ENCODE measurements around the gene TSPAN19.

TSPAN19 gene

GRCh38 chr12:85002778-85003296, 33.2 kb downstream of the TSPAN19 start:
- in situ Hi-C loops (cut with HindIII; ENCODE audit: low sequenced_read_pairs) = no loop called here

- in situ Hi-C loops (cut with HindIII; ENCODE audit: low sequenced_read_pairs) = no loop called here
These were observed 35.3 kb downstream of the TSPAN19 start for GRCh38 chr12:85000729-85001128.

GRCh38 chr12:84998341-84998740, 37.7 kb downstream of the TSPAN19 start:
- in situ Hi-C loops (cut with HindIII; ENCODE audit: low sequenced_read_pairs) = no loop called here

- in situ Hi-C loops (cut with HindIII; ENCODE audit: low sequenced_read_pairs) = no loop called here
These were observed 39.3 kb downstream of the TSPAN19 start for GRCh38 chr12:84996759-84997158.

GRCh38 chr12:84995641-84996040, 40.4 kb downstream of the TSPAN19 start:
- in situ Hi-C loops (cut with HindIII; ENCODE audit: low sequenced_read_pairs) = no loop called here

GRCh38 chr12:84994426-84994825, 41.7 kb downstream of the TSPAN19 start:
- in situ Hi-C loops (cut with HindIII; ENCODE audit: low sequenced_read_pairs) = no loop called here

GRCh38 chr12:84986586-84986985, 49.5 kb downstream of the TSPAN19 start:
- in situ Hi-C loops (cut with HindIII; ENCODE audit: low sequenced_read_pairs) = no loop called here

GRCh38 chr12:84986117-84986516, 50.0 kb downstream of the TSPAN19 start:
- in situ Hi-C loops (cut with HindIII; ENCODE audit: low sequenced_read_pairs) = no loop called here

GRCh38 chr12:84983289-84983688, 52.8 kb downstream of the TSPAN19 start:
- in situ Hi-C loops (cut with HindIII; ENCODE audit: low sequenced_read_pairs) = no loop called here

- in situ Hi-C loops (cut with HindIII; ENCODE audit: low sequenced_read_pairs) = no loop called here
These were observed 53.2 kb downstream of the TSPAN19 start for GRCh38 chr12:84982888-84983287.

GRCh38 chr12:84978921-84979320, 57.2 kb downstream of the TSPAN19 start:
- in situ Hi-C loops (cut with HindIII; ENCODE audit: low sequenced_read_pairs) = no loop called here

GRCh38 chr12:84976133-84976532, 59.9 kb downstream of the TSPAN19 start:
- in situ Hi-C loops (cut with HindIII; ENCODE audit: low sequenced_read_pairs) = no loop called here

GRCh38 chr12:84974155-84974815, 61.8 kb downstream of the TSPAN19 start:
- in situ Hi-C loops (cut with HindIII; ENCODE audit: low sequenced_read_pairs) = no loop called here

GRCh38 chr12:84973026-84973425, 63.1 kb downstream of the TSPAN19 start:
- in situ Hi-C loops (cut with HindIII; ENCODE audit: low sequenced_read_pairs) = no loop called here

- in situ Hi-C loops (cut with HindIII; ENCODE audit: low sequenced_read_pairs) = no loop called here
These were observed 66.9 kb downstream of the TSPAN19 start for GRCh38 chr12:84969226-84969625.
